HG03565 (cell line): ENCODE data around the gene TNKS1BP1.
A peak's percentile ranks its signal among the peaks of the same experiment; 100 is the strongest.
"Not testable (repeated sequence)": the region's sequence is repeated elsewhere in the genome, so short reads cannot be mapped to it uniquely, and the experiment has no call there.

Source experiments
- ATAC-seq: cut with Tn5 transposase; IDR thresholded peaks from one replicate; pipeline ENCODE4 v1.9.1; 2021; ENCODE audit warnings: mild to moderate bottlenecking, moderate library complexity; ENCODE audit not compliant: unreplicated experiment

Gene TNKS1BP1

DNA sequence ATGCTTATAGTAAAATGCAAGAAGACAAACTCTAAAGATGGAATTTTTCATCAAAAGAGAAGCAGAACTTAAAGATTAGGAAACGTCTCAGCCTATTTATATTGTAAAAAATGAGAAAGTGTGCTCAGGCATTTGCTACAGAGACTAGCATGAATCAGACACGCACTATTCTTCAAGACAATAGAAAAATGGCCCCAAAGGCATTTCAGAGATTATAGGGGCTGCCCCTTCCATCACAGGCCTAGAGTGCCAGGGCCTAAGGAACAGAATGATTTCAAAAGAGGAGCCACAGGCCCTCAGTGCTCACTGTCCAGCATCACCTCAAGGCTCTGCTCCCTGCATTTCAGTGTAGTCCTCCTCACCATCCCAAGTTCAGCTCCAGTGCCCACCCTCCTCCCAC, 27.5 kb downstream of the TNKS1BP1 start:
- ATAC-seq = no peak

DNA sequence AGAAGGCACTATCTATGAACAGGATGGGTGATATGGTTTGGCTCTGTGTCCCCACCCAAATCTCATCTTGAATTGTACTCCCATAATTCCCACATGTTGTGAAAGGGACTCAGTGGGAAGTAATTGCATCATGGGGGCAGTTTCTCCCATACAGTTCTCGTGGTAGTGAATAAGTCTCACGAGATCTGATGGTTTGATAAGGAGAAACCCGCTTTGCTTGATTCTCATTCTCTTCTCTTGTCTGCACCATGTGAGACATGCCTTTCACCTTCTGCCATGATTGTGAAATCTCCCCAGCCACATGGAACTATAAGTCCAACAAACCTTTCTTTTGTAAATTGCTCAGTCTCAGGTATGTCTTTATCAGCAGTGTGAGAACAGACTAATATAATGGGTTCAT, 28.5 kb downstream of the TNKS1BP1 start:
- ATAC-seq = not testable (repeated sequence)

- no peak for ATAC-seq
These were observed 30.3 kb downstream of the TNKS1BP1 start for GRCh38 chr11:57294225-57295131.

DNA sequence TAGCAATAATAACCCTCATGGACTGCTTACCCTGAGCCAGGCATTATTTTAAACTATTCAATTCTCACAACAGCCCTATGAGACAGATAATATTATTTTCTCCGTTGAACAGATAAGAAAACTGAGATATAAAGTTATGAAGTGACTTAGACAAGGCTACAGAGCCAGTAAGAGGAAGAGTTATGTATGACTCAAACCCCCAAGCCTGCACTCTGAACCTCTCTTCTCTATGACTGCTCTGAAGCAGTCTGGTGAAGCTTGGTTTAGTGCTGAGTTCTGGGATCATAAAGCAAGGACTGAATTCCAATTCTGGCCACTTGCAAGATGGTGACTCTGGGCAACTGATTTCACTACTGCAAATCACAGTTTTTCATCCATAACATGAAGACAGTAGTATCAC, 34.5 kb downstream of the TNKS1BP1 start:
- no peak for ATAC-seq

- no peak for ATAC-seq
These were observed 35.8 kb downstream of the TNKS1BP1 start for GRCh38 chr11:57288771-57289579.

GRCh38 chr11:57287884-57288283, 36.9 kb downstream of the TNKS1BP1 start:
- ATAC-seq = no peak

DNA sequence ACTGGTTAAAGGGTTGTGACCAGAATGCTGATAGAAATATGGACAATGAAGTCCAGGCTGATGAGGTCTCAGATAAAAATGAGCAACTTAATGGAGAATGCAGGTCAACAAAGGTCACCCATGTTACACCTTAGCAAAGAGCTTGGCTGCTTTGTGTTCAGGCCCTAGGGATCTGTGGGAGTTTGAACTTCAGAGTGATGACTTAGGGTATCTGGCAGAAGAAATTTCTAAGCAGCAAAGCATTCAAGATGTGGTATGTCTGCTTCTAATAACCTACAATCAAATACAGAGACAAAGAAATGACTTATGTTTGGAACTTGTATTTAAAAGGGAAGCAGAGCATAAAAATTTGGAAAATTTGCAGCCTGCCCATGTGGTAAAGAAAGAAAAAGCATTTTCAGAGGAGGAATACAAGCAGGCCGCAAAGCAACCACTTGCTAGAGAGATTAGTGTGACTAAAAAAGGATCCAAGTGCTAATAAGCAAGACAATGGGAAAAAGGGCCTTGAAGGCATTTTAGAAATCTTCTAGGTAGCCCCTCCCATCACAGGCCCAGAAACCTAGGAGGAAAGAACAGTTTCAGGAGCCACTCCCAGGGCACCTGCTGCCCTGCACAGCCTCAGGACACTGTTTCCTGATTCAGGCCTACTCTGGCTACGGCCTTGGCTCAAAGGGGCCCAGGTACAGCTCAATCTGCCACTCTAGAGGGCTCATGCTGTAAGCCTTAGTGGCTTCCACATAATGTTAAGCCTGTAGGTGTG, 41.3 kb downstream of the TNKS1BP1 start:
- ATAC-seq = no peak

GRCh38 chr11:57281546-57281945, 43.2 kb downstream of the TNKS1BP1 start:
- ATAC-seq = not testable (repeated sequence)

GRCh38 chr11:57279116-57279515, 45.6 kb downstream of the TNKS1BP1 start:
- ATAC-seq = no peak

DNA sequence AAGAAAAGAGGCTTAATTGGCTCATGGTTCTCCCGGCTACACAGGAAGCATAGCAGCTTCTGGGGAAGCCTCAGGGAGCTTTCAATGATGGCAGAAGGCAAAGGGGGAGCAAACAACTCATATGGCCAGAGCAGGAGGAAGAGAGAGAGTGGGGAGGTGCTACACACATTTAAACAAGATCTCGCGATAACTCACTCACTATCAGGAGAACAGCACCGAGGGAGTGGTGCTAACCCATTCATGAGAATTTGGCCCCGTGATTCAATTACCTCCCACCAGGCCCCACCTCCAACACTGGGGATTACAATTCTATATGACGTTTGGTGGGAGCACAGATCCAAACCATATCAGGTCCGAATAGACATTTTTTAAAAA, 46.0 kb downstream of the TNKS1BP1 start:
- no peak for ATAC-seq

DNA sequence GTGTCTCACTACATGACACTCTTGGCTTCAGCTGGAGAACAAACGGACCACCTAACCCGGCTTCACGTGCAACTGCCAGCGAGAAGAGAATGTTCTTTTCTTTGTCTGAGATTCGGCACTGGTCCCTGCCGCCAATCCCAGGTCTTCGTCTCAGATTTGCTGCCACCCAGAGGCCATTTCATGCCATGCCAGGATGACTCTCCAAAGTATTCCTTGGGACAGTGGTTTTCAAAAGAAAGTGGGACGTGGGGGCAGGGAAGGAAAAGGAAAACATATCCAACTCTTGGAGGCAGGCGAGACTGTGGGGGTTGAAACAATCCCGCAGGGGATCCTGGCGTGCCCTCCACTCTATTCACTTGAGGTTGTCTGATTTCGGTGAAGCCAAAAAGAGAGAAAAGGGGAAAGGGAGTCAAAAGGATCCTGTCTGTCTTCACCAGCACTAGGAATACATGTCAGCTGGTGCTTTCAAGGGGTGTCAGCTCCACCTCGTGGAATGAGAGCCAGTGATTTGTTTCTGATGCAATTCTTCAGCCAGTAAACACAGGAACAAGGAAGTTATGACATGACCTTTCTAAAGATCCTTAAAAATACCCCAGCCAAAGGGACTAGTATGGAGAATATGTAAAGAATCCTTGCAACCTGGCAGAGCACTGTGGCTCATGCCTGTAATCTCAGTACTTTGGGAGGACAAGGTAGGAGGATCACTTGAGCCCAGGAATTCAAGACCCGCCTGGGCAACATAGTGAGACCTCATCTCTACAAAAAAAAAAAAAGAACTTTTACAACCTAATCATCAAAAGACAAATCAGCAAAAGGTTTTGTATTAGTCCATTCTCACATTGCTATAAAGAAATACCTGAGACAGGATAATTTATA, 46.7 kb downstream of the TNKS1BP1 start:
- ATAC-seq = peak; percentile 78

DNA sequence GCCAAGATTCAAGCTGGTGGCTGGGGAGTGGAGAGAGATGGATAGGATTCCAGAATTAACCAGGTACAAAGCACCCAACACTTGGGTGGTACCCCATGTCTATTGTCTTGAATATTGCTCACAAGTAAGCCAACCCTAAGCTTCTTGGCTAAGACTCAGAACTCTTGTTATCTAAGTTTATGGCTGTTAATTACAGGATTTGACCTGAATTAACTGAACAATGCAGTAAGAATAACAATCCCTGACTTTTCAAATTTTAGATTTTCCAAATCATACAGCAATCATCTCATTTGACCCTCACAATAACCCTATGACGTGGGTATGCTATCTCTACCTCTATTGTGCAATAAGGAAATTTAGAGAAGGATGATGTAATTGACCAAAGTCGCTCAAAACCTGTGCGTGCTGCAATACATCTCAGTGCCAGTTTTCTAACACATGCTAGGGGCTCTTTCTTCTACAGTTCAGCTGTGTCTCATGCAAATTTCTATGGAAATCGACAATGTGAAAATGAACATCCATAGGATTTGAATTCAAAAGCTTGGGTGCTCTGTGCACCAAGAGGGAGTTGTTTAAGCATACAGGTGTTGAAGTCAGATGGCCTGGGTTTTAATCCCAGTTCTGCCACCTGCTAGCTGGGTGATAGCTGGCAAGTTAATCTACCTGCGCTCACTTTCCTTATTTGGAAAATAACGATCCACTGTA, 47.6 kb downstream of the TNKS1BP1 start:
- no peak for ATAC-seq

DNA sequence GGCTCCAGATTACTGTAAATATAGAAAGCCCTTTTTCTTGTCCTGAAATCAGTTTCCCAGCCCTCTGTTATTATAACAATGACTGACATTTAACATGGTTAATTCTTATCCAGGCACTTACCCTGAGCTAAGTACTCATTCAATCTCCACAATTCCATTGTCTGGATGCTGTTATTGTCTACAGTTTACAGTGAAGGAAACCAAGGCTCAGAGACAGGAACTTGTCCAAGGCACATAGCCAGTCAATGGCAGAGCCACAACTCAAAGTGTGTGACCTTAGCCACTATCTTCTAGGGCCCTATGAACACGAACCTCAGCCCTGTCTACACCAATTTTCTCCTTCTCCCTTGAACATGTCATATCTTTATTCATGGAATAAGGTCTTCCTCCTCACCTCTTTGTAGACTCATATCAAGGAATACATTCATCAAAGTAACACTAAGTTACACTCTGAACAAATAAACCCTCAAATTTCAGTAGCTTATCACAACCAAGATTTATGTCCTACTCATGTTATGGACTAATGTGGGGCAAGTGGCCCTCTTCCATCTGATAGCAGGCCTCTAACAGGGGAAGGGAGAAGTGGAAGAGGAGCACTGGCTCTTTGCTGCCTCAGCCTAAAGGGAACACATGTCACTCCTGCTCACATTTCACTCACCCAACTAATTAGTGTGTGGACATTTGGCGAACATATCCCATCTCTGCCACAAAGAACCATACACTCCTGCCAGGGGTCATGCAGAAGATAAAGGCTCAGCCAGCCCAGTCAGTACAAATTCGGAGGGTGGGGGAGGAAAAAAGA, 48.4 kb downstream of the TNKS1BP1 start:
- ATAC-seq = no peak

GRCh38 chr11:57275582-57275981, 49.2 kb downstream of the TNKS1BP1 start:
- no peak for ATAC-seq

DNA sequence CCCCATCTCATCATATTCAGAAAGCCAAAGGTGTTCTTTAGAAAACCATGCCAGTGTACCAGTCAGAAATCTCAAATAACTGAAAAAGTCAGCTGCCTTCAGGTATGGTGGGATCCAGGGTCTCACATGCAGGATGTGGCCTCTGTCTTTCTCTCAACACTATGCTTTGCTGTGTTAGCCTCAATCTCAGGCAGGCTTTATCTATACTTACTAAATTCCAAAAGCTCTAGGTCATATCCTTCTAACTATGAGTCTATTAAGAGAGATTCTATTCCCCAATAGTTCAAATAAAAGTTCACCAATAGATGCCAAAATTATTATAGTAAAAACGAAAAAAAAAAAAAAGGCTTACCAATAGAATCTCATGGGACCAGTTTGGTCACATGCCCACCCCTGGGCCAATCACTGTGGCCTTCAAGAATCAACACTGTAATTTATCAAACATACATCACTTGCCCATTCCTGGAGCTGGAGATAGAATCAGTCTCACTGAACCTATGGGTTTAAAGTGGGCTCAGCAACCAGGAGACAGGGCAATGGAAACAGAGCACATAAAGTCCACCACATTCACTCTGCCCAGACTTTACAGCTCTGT, 49.8 kb downstream of the TNKS1BP1 start:
- no peak for ATAC-seq

DNA sequence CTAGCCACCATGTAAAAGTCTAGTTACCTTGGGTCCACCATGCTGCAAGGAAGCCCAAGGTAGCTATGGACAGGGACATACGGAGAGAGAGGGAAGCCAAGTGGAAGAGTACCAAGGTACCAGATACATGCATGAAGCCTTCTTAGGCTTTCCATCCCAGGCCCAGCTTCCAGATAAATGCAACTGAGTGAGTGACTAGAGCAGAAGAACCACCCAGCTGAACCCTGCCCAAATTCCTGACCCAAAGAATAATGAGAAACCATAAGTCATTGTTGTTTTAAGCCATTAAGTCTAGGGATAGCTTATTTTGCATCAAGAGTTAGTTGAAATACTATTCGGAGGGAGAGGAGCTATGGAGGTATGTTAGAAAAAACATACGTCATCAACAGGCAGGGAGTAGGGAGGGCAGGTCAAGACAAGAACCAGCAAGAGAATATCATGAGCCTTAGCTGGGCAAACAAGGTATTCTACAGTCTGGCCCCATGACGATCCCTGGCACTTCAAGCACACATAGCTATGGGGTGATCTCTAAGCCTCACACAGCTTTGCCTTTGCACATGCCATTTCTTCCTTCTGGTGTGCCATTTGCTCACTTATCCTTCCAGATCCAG, 51.2 kb downstream of the TNKS1BP1 start:
- no peak for ATAC-seq

GRCh38 chr11:57269571-57270021, 55.2 kb downstream of the TNKS1BP1 start:
- no peak for ATAC-seq

DNA sequence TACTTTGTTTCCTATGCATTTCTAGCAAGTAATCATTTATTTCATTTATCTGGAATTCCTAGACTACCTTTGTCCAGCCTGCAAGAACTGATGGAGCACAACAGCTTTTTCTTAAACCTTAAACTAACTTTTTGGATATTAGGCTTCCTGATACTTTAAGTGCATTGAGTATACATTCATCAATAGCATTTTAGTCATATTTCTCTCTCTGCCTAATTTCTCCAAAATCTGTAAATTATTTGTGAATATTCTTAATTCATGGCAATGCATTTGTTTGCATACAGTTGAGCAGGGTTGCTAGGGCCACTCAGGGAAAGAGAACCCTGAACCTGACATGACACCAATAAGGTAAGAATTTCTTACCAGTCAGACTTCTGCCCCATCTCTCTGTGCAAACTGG, 58.6 kb downstream of the TNKS1BP1 start:
- no peak for ATAC-seq
